Tibial nerve (tissue), 4 donors: ENCODE results near the gene CDK19. TPM values are rescaled to one million over a fixed set of nuclear protein-coding genes. Genes with fewer than 3 reads are reported as not detected.

ENCODE experiments used
- DNase-seq, 2 donors: peaks; one replicate each; pipeline ENCODE4 v3.0.0-alpha.2; 2019; ENCODE audit warnings: low spot score in 2 of 2
- H3K27ac ChIP-seq, 4 donors: fragments of 200-600 bp; sonication (generic) in 3 of 4; one replicate each; pipeline ENCODE4 v1.5.1; 2017 to 2019; ENCODE audit warnings: mild to moderate bottlenecking in 1 of 4
- H3K27me3 ChIP-seq, 2 donors: fragments of 200-600 bp; sonication (generic) in 1 of 2; one replicate each; pipeline versions ENCODE4 v1.5.1 to v1.6.0; 2017 to 2019
- H3K36me3 ChIP-seq, 3 donors: fragments of 200-600 bp; sonication (generic); one replicate each; pipeline ENCODE4 v1.5.1; 2018 to 2019
- H3K4me1 ChIP-seq, 4 donors: fragments of 200-600 bp; sonication (generic) in 3 of 4; one replicate each; pipeline ENCODE4 v1.5.1; 2017 to 2019
- H3K4me3 ChIP-seq, 4 donors: fragments of 200-600 bp; sonication (generic) in 3 of 4; one replicate each; pipeline ENCODE4 v1.5.1; 2017 to 2019; ENCODE audit warnings: mild to moderate bottlenecking in 1 of 4, moderate library complexity in 1 of 4
- H3K9me3 ChIP-seq, 4 donors: fragments of 200-600 bp; sonication (generic) in 3 of 4; one replicate each; pipeline ENCODE4 v1.5.1; 2017 to 2019
- CTCF ChIP-seq, 5 experiments: fragments of 200-600 bp in 3 of 5; fragments of 450-650 bp in 2 of 5; sonication (generic) in 3 of 5; IDR thresholded peaks; one replicate each; pipeline ENCODE4 v1.5.1; 2016 to 2019; ENCODE audit warnings: antibody characterized with exemption in 5 of 5, mild to moderate bottlenecking in 3 of 5, moderate library complexity in 2 of 5
- EP300 ChIP-seq, 2 donors: sonication (generic); formaldehyde crosslinking; IDR thresholded peaks; one replicate each; pipeline ENCODE4 v1.6.1; 2017; ENCODE audit warnings: antibody characterized with exemption in 2 of 2, mild to moderate bottlenecking in 1 of 2
- POLR2A ChIP-seq, 2 donors: fragments of 450-650 bp; IDR thresholded peaks; one replicate each; pipeline ENCODE4 v1.6.1; 2017; ENCODE audit warnings: antibody characterized with exemption in 2 of 2, mild to moderate bottlenecking in 2 of 2, moderate library complexity in 2 of 2
- WGBS, 2 donors: methylation state at CpG; one replicate each; pipeline ENCODE4 v1.1.5; 2018; 5-methylcytosine and 5-hydroxymethylcytosine counted together
- small RNA-seq: library from RNA; depleted of rRNA; stranded (forward); fragments of <200 nt; gene quantifications from one replicate; pipeline ENCODE3, GENCODE V24; 2016
- total RNA-seq, 4 donors: library from RNA; depleted of rRNA; stranded (reverse); fragments of >200 nt; gene quantifications; one replicate each; pipeline ENCODE4 v1.1.0, GENCODE V29; 2016

Gene CDK19
- total RNA-seq, 4 donors from 2014 or later = 18.6 to 29.3 (median 24.3) TPM

- Histone ChIP-seq H3K36me3 (no peaks in the 10 kb centered on the region), H3K4me3 (no peak overlapping the region), H3K9me3 (peaks cover 0 to 8% (median 0%) of the 10 kb centered on the region in 4 donors), H3K4me1 (no peaks in the 10 kb centered on the region), H3K27ac (no peak overlapping the region), H3K27me3 (no peaks in the 10 kb centered on the region)
- TF ChIP-seq CTCF (IDR thresholded peaks at IDR 0.05) (no peak), EP300 (IDR thresholded peaks at IDR 0.05) (no peak), POLR2A (IDR thresholded peaks at IDR 0.05) (no peak)
- 90 to 91% methylated on average over 5 of the region's 5 CpGs for WGBS, 2 donors
- no peak for DNase-seq
Measured at GRCh38 chr6:110561008-110561396, 254.3 kb downstream of the CDK19 start.

GRCh38 chr6:110560239-110561007 lies 254.8 kb downstream of the CDK19 start:
- H3K4me3 ChIP-seq = no peak overlapping the region
- H3K27me3 ChIP-seq = no peaks in the 10 kb centered on the region
- peaks cover 0 to 3% (median 0%) of the 10 kb centered on the region in 4 donors for H3K4me1 ChIP-seq
- peaks cover 0 to 8% (median 0%) of the 10 kb centered on the region in 4 donors for H3K9me3 ChIP-seq
- TF ChIP-seq POLR2A (IDR thresholded peaks at IDR 0.05) (no peak), CTCF (IDR thresholded peaks at IDR 0.05) (no peak)
- H3K27ac ChIP-seq = no peak overlapping the region
- no peaks in the 10 kb centered on the region for H3K36me3 ChIP-seq
- WGBS, 2 donors = 58 to 64% methylated on average over 6 of the region's 6 CpGs
- DNase-seq = no peak

Small RNA genes lying within 50 kb of the gene (small RNA-seq; reads per million reads assigned to genes)
- gene RNU6-1115P (not detected), gene RNU6-957P (not detected), gene SNORA40C (not detected)

Other genes with a start within 250 kb of the CDK19 start
- 10 to 100 TPM; 61.8 to 95.0 (median 81.8) TPM for gene AMD1, start 59.3 kb upstream of the CDK19 start, total RNA-seq
- gene GTF3C6, start 143.2 kb upstream of the CDK19 start, total RNA-seq = 10 to 100 TPM; 13.5 to 28.8 (median 22.5) TPM
- gene RPF2, start 166.6 kb upstream of the CDK19 start, total RNA-seq = 10 to 100 TPM; 16.7 to 31.5 (median 19.4) TPM